HepG2 (cell line): ENCODE measurements around the gene PCDHGA5. TPM values are rescaled to one million over a fixed set of nuclear protein-coding genes. Genes with fewer than 3 reads are reported as not detected.

Experiments
- polyA plus RNA-seq, 8 experiments: library from polyadenylated mRNA; depleted of rRNA in 3 of 8; stranded (reverse) in 7 of 8; unstranded in 1 of 8; fragments of >200 nt; fragmentation: Illumina TruSeq in 4 of 8; extraction: Trizol in 4 of 8; gene quantifications; 2 replicates each; pipeline versions ENCODE4 v1.2.1 to v1.2.3, GENCODE V29; 2011 to 2016; ENCODE audit warnings: low read depth in 4 of 8, missing spikeins in 1 of 8, mixed read lengths in 1 of 8; ENCODE audit not compliant: insufficient read depth in 1 of 8
- total RNA-seq, 5 experiments: library from RNA; depleted of rRNA; stranded (reverse); fragments of >200 nt; fragmentation: Illumina TruSeq; extraction: Trizol; gene quantifications; 2 replicates each; pipeline ENCODE4 v1.2.3, GENCODE V29; 2016; ENCODE audit warnings: low read depth in 1 of 5

Gene PCDHGA5
- total and polyA plus RNA-seq, 2 of the 13 experiments (the other 11 are each of a cell fraction or from before 2014, with no cell fraction given): 0.27 to 0.32 TPM

Other genes with a start within 250 kb of the PCDHGA5 start
Only the 30 nearest of the 36 such genes appear.
- gene PCDHB9, start 177.0 kb upstream of the PCDHGA5 start, total RNA-seq (2016; rRNA removed; fragmentation: Illumina TruSeq; extraction: Trizol): 0.18 TPM in 1 of 2 replicates, not detected in the other
- 0.17 and 0.33 TPM in 2 replicates for gene PCDHB9, start 177.0 kb upstream of the PCDHGA5 start, polyA plus RNA-seq (2011; rRNA removed)
- gene PCDHB10, start 171.8 kb upstream of the PCDHGA5 start, total RNA-seq (2016; rRNA removed; fragmentation: Illumina TruSeq; extraction: Trizol): not detected in 2 replicates
- gene PCDHB10, start 171.8 kb upstream of the PCDHGA5 start, polyA plus RNA-seq (2011; rRNA removed): 0.05 and 0.09 TPM in 2 replicates
- 0.07 TPM in 1 of 2 replicates, not detected in the other for gene PCDHB11, start 164.5 kb upstream of the PCDHGA5 start, total RNA-seq (2016; rRNA removed; fragmentation: Illumina TruSeq; extraction: Trizol)
- not detected in 2 replicates for gene PCDHB11, start 164.5 kb upstream of the PCDHGA5 start, polyA plus RNA-seq (2011; rRNA removed)
- gene PCDHB12, start 155.4 kb upstream of the PCDHGA5 start, total RNA-seq (2016; rRNA removed; fragmentation: Illumina TruSeq; extraction: Trizol): 0.04 TPM in 1 of 2 replicates, not detected in the other
- gene PCDHB12, start 155.4 kb upstream of the PCDHGA5 start, polyA plus RNA-seq (2011; rRNA removed): 0.03 TPM in 2 replicates
- gene PCDHB13, start 150.2 kb upstream of the PCDHGA5 start, total RNA-seq (2016; rRNA removed; fragmentation: Illumina TruSeq; extraction: Trizol): 0.52 and 0.80 TPM in 2 replicates
- gene PCDHB13, start 150.2 kb upstream of the PCDHGA5 start, polyA plus RNA-seq (2011; rRNA removed): 0.57 and 0.63 TPM in 2 replicates
- gene PCDHB14, start 140.8 kb upstream of the PCDHGA5 start, total RNA-seq (2016; rRNA removed; fragmentation: Illumina TruSeq; extraction: Trizol): 0.32 and 0.40 TPM in 2 replicates
- 0.37 and 0.73 TPM in 2 replicates for gene PCDHB14, start 140.8 kb upstream of the PCDHGA5 start, polyA plus RNA-seq (2011; rRNA removed)
- gene PCDHB15, start 118.8 kb upstream of the PCDHGA5 start, total RNA-seq (2016; rRNA removed; fragmentation: Illumina TruSeq; extraction: Trizol): 0.22 and 0.27 TPM in 2 replicates
- gene PCDHB15, start 118.8 kb upstream of the PCDHGA5 start, polyA plus RNA-seq (2011; rRNA removed): 0.26 and 0.48 TPM in 2 replicates
- 0.13 TPM in 1 of 2 replicates, not detected in the other for gene SLC25A2, start 60.1 kb upstream of the PCDHGA5 start, total RNA-seq (2016; rRNA removed; fragmentation: Illumina TruSeq; extraction: Trizol)
- not detected in 2 replicates for gene SLC25A2, start 60.1 kb upstream of the PCDHGA5 start, polyA plus RNA-seq (2011; rRNA removed)
- gene TAF7, start 43.4 kb upstream of the PCDHGA5 start, total RNA-seq (2016; rRNA removed; fragmentation: Illumina TruSeq; extraction: Trizol): 61.5 and 96.6 TPM in 2 replicates
- gene TAF7, start 43.4 kb upstream of the PCDHGA5 start, polyA plus RNA-seq (2011; rRNA removed): 36.5 and 41.6 TPM in 2 replicates
- 0.04 and 0.31 TPM in 2 replicates for gene PCDHGA1, start 33.6 kb upstream of the PCDHGA5 start, total RNA-seq (2016; rRNA removed; fragmentation: Illumina TruSeq; extraction: Trizol)
- 0.40 TPM in 2 replicates for gene PCDHGA1, start 33.6 kb upstream of the PCDHGA5 start, polyA plus RNA-seq (2011; rRNA removed)
- 0.04 TPM in 1 of 2 replicates, not detected in the other for gene PCDHGA2, start 25.4 kb upstream of the PCDHGA5 start, total RNA-seq (2016; rRNA removed; fragmentation: Illumina TruSeq; extraction: Trizol)
- gene PCDHGA2, start 25.4 kb upstream of the PCDHGA5 start, polyA plus RNA-seq (2011; rRNA removed): 0.09 and 0.11 TPM in 2 replicates
- not detected in 2 replicates for gene PCDHGA3, start 20.3 kb upstream of the PCDHGA5 start, total RNA-seq (2016; rRNA removed; fragmentation: Illumina TruSeq; extraction: Trizol)
- 0.03 and 0.05 TPM in 2 replicates for gene PCDHGA3, start 20.3 kb upstream of the PCDHGA5 start, polyA plus RNA-seq (2011; rRNA removed)
- gene PCDHGB1, start 14.1 kb upstream of the PCDHGA5 start, total RNA-seq (2016; rRNA removed; fragmentation: Illumina TruSeq; extraction: Trizol): 0.95 and 2.6 TPM in 2 replicates
- 0.95 and 1.0 TPM in 2 replicates for gene PCDHGB1, start 14.1 kb upstream of the PCDHGA5 start, polyA plus RNA-seq (2011; rRNA removed)
- gene PCDHGA4, start 9.1 kb upstream of the PCDHGA5 start, total RNA-seq (2016; rRNA removed; fragmentation: Illumina TruSeq; extraction: Trizol): 0.15 and 0.58 TPM in 2 replicates
- gene PCDHGA4, start 9.1 kb upstream of the PCDHGA5 start, polyA plus RNA-seq (2011; rRNA removed): 0.39 and 0.49 TPM in 2 replicates
- gene PCDHGB2, start 4.2 kb upstream of the PCDHGA5 start, total RNA-seq (2016; rRNA removed; fragmentation: Illumina TruSeq; extraction: Trizol): 0.64 and 0.77 TPM in 2 replicates
- 0.80 and 0.82 TPM in 2 replicates for gene PCDHGB2, start 4.2 kb upstream of the PCDHGA5 start, polyA plus RNA-seq (2011; rRNA removed)
- 0.13 and 0.40 TPM in 2 replicates for gene PCDHGB3, start 6.1 kb downstream of the PCDHGA5 start, total RNA-seq (2016; rRNA removed; fragmentation: Illumina TruSeq; extraction: Trizol)
- 0.44 and 0.67 TPM in 2 replicates for gene PCDHGB3, start 6.1 kb downstream of the PCDHGA5 start, polyA plus RNA-seq (2011; rRNA removed)
- 0.13 and 0.33 TPM in 2 replicates for gene PCDHGA6, start 9.7 kb downstream of the PCDHGA5 start, total RNA-seq (2016; rRNA removed; fragmentation: Illumina TruSeq; extraction: Trizol)
- gene PCDHGA6, start 9.7 kb downstream of the PCDHGA5 start, polyA plus RNA-seq (2011; rRNA removed): 0.51 and 0.54 TPM in 2 replicates
- 0.17 and 0.31 TPM in 2 replicates for gene PCDHGA7, start 18.6 kb downstream of the PCDHGA5 start, total RNA-seq (2016; rRNA removed; fragmentation: Illumina TruSeq; extraction: Trizol)
- gene PCDHGA7, start 18.6 kb downstream of the PCDHGA5 start, polyA plus RNA-seq (2011; rRNA removed): 0.11 and 0.13 TPM in 2 replicates
- 1.7 and 3.3 TPM in 2 replicates for gene PCDHGB4, start 23.5 kb downstream of the PCDHGA5 start, total RNA-seq (2016; rRNA removed; fragmentation: Illumina TruSeq; extraction: Trizol)
- 1.7 and 2.1 TPM in 2 replicates for gene PCDHGB4, start 23.5 kb downstream of the PCDHGA5 start, polyA plus RNA-seq (2011; rRNA removed)
- 0.08 and 0.29 TPM in 2 replicates for gene PCDHGA8, start 28.5 kb downstream of the PCDHGA5 start, total RNA-seq (2016; rRNA removed; fragmentation: Illumina TruSeq; extraction: Trizol)
- gene PCDHGA8, start 28.5 kb downstream of the PCDHGA5 start, polyA plus RNA-seq (2011; rRNA removed): 0.04 and 0.05 TPM in 2 replicates
- 0.44 TPM in 1 of 2 replicates, not detected in the other for gene PCDHGB5, start 33.8 kb downstream of the PCDHGA5 start, total RNA-seq (2016; rRNA removed; fragmentation: Illumina TruSeq; extraction: Trizol)
- gene PCDHGB5, start 33.8 kb downstream of the PCDHGA5 start, polyA plus RNA-seq (2011; rRNA removed): 0.08 and 0.13 TPM in 2 replicates
- 0.38 TPM in 1 of 2 replicates, not detected in the other for gene PCDHGA9, start 38.6 kb downstream of the PCDHGA5 start, total RNA-seq (2016; rRNA removed; fragmentation: Illumina TruSeq; extraction: Trizol)
- gene PCDHGA9, start 38.6 kb downstream of the PCDHGA5 start, polyA plus RNA-seq (2011; rRNA removed): 0.04 and 0.09 TPM in 2 replicates
- gene PCDHGB6, start 43.9 kb downstream of the PCDHGA5 start, total RNA-seq (2016; rRNA removed; fragmentation: Illumina TruSeq; extraction: Trizol): 0.20 TPM in 1 of 2 replicates, not detected in the other
- gene PCDHGB6, start 43.9 kb downstream of the PCDHGA5 start, polyA plus RNA-seq (2011; rRNA removed): 0.01 and 0.12 TPM in 2 replicates
- 0.06 and 0.18 TPM in 2 replicates for gene PCDHGA10, start 48.8 kb downstream of the PCDHGA5 start, total RNA-seq (2016; rRNA removed; fragmentation: Illumina TruSeq; extraction: Trizol)
- gene PCDHGA10, start 48.8 kb downstream of the PCDHGA5 start, polyA plus RNA-seq (2011; rRNA removed): 0.04 TPM in 2 replicates
- gene PCDHGB7, start 53.5 kb downstream of the PCDHGA5 start, total RNA-seq (2016; rRNA removed; fragmentation: Illumina TruSeq; extraction: Trizol): 0.07 and 0.18 TPM in 2 replicates
- 0.08 and 0.10 TPM in 2 replicates for gene PCDHGB7, start 53.5 kb downstream of the PCDHGA5 start, polyA plus RNA-seq (2011; rRNA removed)
- gene PCDHGA11, start 56.9 kb downstream of the PCDHGA5 start, total RNA-seq (2016; rRNA removed; fragmentation: Illumina TruSeq; extraction: Trizol): 0.24 TPM in 1 of 2 replicates, not detected in the other
- 0.04 and 0.05 TPM in 2 replicates for gene PCDHGA11, start 56.9 kb downstream of the PCDHGA5 start, polyA plus RNA-seq (2011; rRNA removed)
- gene PCDHGA12, start 66.3 kb downstream of the PCDHGA5 start, total RNA-seq (2016; rRNA removed; fragmentation: Illumina TruSeq; extraction: Trizol): 0.13 TPM in 1 of 2 replicates, not detected in the other
- gene PCDHGA12, start 66.3 kb downstream of the PCDHGA5 start, polyA plus RNA-seq (2011; rRNA removed): 0.03 and 0.07 TPM in 2 replicates
- gene PCDHGC3, start 111.8 kb downstream of the PCDHGA5 start, total RNA-seq (2016; rRNA removed; fragmentation: Illumina TruSeq; extraction: Trizol): 0.20 and 0.21 TPM in 2 replicates
- 0.20 and 0.30 TPM in 2 replicates for gene PCDHGC3, start 111.8 kb downstream of the PCDHGA5 start, polyA plus RNA-seq (2011; rRNA removed)
- gene PCDHGC4, start 120.9 kb downstream of the PCDHGA5 start, total RNA-seq (2016; rRNA removed; fragmentation: Illumina TruSeq; extraction: Trizol): 0.07 TPM in 1 of 2 replicates, not detected in the other
- gene PCDHGC4, start 120.9 kb downstream of the PCDHGA5 start, polyA plus RNA-seq (2011; rRNA removed): 0.10 TPM in 1 of 2 replicates, not detected in the other
- not detected in 2 replicates for gene PCDHGC5, start 124.9 kb downstream of the PCDHGA5 start, total RNA-seq (2016; rRNA removed; fragmentation: Illumina TruSeq; extraction: Trizol)
- 0.03 TPM in 1 of 2 replicates, not detected in the other for gene PCDHGC5, start 124.9 kb downstream of the PCDHGA5 start, polyA plus RNA-seq (2011; rRNA removed)